Ureter (tissue), 1 donor: ENCODE results near the gene DDO. TPM values are rescaled to one million over a fixed set of nuclear protein-coding genes. Genes with fewer than 3 reads are reported as not detected.

Experiments
- DNase-seq: peaks from one replicate; pipeline ENCODE4 v3.0.0-alpha.2; 2020; ENCODE audit warnings: low spot score
- total RNA-seq: library from RNA; stranded (reverse); gene quantifications from one replicate; pipeline ENCODE4 v1.2.4, GENCODE V29; 2023
- donor health status: DM: yes; HTN: yes; CAD: no.

Gene DDO
- total RNA-seq, 1 donor from 2014 or later = 0.42 TPM

- DNase-seq = no peak
Observed at GRCh38 chr6:110421749-110422443, 6.5 kb upstream of the DDO start.

GRCh38 chr6:110419028-110419739, 3.8 kb upstream of the DDO start:
- DNase-seq = no peak

GRCh38 chr6:110418594-110418993, 3.2 kb upstream of the DDO start:
- DNase-seq = no peak

- no peak for DNase-seq
Observed at GRCh38 chr6:110414669-110415068, 706 bp downstream of the DDO start.

GRCh38 chr6:110412360-110412759, 3.0 kb downstream of the DDO start:
- no peak for DNase-seq

DNA sequence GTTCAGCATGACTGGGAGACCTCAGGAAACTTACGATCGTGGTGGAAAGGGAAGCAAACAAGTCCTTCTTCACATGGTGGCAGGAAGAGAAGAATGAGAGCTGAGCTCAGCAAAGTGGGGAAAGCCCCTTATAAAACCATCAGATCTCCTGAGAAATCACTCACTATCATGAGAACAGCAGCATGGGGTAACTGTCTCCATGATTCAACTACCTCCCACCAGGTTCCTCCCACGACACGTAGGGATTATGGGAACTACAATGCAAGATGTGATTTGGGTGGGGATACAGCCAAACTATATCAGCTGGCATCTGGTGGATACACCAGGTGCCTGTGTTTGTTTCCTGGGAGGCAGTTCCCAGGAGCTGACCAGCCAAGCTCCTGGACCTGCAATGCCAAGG, 4.9 kb downstream of the DDO start:
- no peak for DNase-seq

GRCh38 chr6:110409794-110410193, 5.6 kb downstream of the DDO start:
- DNase-seq = no peak

GRCh38 chr6:110408901-110409300, 6.5 kb downstream of the DDO start:
- no peak for DNase-seq

DNA sequence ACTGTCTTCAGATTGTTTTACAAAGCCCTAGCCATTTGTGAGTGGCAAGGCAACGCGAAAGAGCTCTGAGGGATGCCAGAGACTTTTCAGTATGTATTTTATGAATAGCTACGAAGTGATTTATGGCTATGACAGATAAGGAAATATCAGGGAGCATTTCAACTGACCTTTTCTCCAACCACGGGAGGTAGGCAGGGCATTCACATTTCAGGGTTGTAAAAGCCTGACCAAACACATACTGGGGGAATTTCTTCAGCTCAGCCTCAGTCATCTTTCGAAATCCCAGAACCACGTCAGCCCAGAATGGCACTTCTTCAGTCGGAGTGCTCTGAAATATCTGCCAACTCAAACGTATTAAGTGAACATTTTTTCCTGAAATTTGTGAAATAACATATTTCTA, 10.8 kb downstream of the DDO start:
- DNase-seq = no peak

GRCh38 chr6:110401585-110402176, 13.7 kb downstream of the DDO start:
- DNase-seq = no peak

DNA sequence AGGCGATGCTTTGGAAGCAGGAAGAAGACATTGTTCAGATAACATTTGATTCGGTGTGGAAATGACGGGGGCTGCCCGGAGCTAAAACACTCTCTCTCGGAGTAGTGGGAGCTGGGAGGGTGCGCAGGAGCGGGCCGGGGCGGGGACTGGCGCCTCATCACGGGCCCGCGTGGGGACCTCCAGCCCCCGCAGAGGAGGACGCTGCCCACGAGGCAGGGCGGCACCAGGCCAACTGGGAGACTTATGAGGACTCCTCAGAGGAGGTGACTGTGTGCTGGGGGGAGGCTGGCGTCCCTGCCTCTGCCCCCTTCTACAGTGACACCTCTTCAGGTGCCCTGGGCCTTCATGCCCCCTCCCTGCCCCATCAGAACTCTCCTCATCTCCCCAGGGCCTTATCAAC, 15.2 kb downstream of the DDO start:
- DNase-seq = no peak

DNA sequence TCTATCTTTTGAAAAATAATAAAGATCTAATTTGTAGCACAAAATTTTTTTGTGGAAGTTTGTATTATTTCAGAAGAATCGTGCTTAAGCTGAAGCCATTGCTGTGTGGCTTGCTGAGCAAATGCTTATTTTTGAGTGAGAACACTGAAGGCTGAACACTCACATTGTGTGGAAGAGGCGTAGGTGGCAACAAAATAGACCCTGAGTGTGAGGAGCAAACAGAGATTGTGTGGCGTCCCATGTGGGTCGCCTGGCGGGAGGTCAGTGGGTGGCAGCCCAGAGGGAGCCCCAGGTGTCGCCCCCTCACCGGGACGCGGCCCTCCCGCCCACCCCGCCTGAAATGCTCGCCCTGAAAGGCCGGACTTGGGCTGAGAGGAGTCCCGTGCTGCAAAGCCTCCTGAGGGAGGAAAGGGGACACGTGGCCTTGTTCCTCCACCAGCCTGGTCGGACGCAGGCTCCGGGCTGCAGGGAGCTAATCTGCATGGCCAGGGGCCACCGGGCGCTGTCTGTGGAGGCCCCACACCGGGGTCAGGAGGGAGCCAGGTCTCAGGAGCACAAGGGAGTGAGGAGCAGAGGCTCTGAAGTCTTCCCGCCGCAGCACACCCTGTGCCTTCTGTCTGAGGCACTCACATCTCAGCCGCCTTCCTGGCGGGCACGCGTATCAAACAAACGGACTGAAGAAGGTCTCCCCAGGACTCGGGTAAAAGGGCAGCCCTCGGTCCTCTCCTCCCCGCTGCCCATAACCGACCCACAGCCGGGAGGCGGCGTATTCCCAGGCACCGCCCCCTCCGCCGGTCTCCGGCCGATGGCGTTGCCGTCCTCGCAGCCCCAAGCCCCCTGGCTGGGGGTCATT, 15.9 kb downstream of the DDO start:
- DNase-seq = no peak

GRCh38 chr6:110398778-110399177, 16.6 kb downstream of the DDO start:
- no peak for DNase-seq

- DNase-seq = no peak
Observed at GRCh38 chr6:110395221-110395620, 20.2 kb downstream of the DDO start.

DNA sequence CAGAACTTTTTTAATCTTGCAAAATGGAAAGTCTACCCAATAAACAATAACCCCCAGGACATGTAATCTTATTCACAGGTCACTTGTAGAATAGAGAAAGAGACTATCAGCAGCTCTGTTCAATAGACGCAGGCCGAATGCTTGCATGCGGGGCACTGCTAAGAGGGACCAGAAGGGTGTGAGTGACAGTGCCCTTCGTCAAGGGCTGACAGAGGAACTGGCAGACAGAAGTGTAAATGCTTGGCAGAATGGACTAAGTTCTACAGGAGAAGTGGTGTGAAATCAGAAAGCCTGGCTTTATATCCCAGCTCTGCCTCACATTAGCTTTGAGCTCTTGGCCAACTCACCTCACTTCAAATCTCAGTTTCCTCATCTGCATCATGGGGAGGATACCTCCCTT, 21.0 kb downstream of the DDO start:
- DNase-seq = no peak

- DNase-seq = no peak
Observed at GRCh38 chr6:110392727-110393126, 22.6 kb downstream of the DDO start.

GRCh38 chr6:110390404-110390803, 25.0 kb downstream of the DDO start:
- DNase-seq = no peak

- DNase-seq = no peak
Observed at GRCh38 chr6:110389689-110390382, 25.5 kb downstream of the DDO start.

DNA sequence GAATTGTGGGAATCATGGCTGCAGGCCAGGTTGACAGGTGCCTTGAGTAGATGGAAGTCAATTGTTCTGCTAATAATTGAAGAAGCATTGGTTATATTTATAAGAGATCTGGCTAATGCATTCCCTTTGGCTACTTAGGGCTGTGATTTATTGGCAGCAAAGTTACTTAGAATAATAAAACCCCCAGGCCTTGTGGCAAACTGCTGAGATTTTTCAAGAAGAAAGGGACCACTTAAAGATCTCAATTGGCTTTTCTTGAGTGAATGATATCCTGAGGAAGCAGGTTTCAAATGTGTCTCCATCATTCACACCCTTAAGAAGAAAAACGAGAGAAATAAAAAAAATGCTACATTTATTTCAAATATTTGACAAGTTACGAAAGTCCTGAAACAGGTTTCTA, 27.4 kb downstream of the DDO start:
- DNase-seq = no peak

GRCh38 chr6:110385458-110385863, 29.9 kb downstream of the DDO start:
- DNase-seq = no peak

GRCh38 chr6:110378552-110378951, 36.8 kb downstream of the DDO start:
- DNase-seq = no peak

- DNase-seq = no peak
Observed at GRCh38 chr6:110369066-110369465, 46.3 kb downstream of the DDO start.
